B cell (primary cell): ENCODE results near the gene PSAP. TPM values are rescaled to one million over a fixed set of nuclear protein-coding genes. Genes with fewer than 3 reads are reported as not detected.

Experiments used
- ATAC-seq: fragments of 200-7000 bp; cut with Tn5 transposase; one replicate; pipeline ENCODE4 v1.10.0; 2021; ENCODE audit warnings: low read depth, mild to moderate bottlenecking, moderate number of reproducible peaks, moderate library complexity
- CTCF ChIA-PET: fragments of 350-600 bp; sonication (Branson Sonifier 250); formaldehyde crosslinking; loops from one replicate; lab custom pipeline; 2021; ENCODE audit warnings: antibody characterized with exemption, inconsistent platforms; lab: Charles Lee
- POLR2A ChIA-PET: fragments of 350-600 bp; sonication (Branson Sonifier 250); formaldehyde crosslinking; loops from one replicate; lab custom pipeline; 2021; ENCODE audit warnings: antibody characterized with exemption; lab: Charles Lee
- DNase-seq: peaks from one replicate; pipeline ENCODE4 v3.0.0; 2013
- H2AFZ ChIP-seq: 2 replicates; pipeline ENCODE4 v1.6.1; 2012; ENCODE audit warnings: mild to moderate bottlenecking, low read depth, low read length; ENCODE audit not compliant: insufficient read depth, poor library complexity, severe bottlenecking
- H3K27ac ChIP-seq, 2 donors: 1 replicate in 1 of 2; 2 replicates in 1 of 2; pipeline ENCODE4 v1.5.1; 2012 to 2013; ENCODE audit warnings: low read length in 2 of 2, mild to moderate bottlenecking in 2 of 2, moderate library complexity in 1 of 2
- H3K27me3 ChIP-seq, 4 experiments: fragments of 200-600 bp in 1 of 4; sonication (generic) in 1 of 4; replicated peaks in 1 of 4; 1 replicate in 2 of 4; 2 replicates in 2 of 4; pipeline versions ENCODE4 v1.6.1 to v1.7.0; 2013 to 2016; ENCODE audit warnings: low read length in 3 of 4, mild to moderate bottlenecking in 2 of 4, mixed read lengths in 1 of 4, moderate library complexity in 1 of 4; ENCODE audit not compliant: insufficient read depth in 4 of 4, control insufficient read depth in 3 of 4; ENCODE audit errors: control extremely low read depth in 1 of 4
- H3K36me3 ChIP-seq, 2 experiments: replicated peaks in 1 of 2; 1 replicate in 1 of 2; 2 replicates in 1 of 2; pipeline versions ENCODE4 v1.6.1 to v1.7.1; 2013; ENCODE audit warnings: low read length in 1 of 2; ENCODE audit not compliant: insufficient read depth in 2 of 2, control insufficient read depth in 1 of 2; ENCODE audit errors: control extremely low read depth in 1 of 2, extremely low read depth in 1 of 2
- H3K4me1 ChIP-seq, 2 donors: fragments of 200-600 bp in 1 of 2; sonication (generic) in 1 of 2; 1 replicate in 1 of 2; 2 replicates in 1 of 2; pipeline versions ENCODE4 v1.5.1 to v1.6.1; 2013 to 2017; ENCODE audit warnings: low read length in 2 of 2; ENCODE audit not compliant: control insufficient read depth in 2 of 2, insufficient read depth in 2 of 2
- H3K4me2 ChIP-seq: replicated peaks from 2 replicates; pipeline ENCODE3; 2012; ENCODE audit warnings: mild to moderate bottlenecking, low read depth, low read length; ENCODE audit not compliant: poor library complexity, severe bottlenecking
- H3K4me3 ChIP-seq, 5 experiments: fragments of 200-600 bp in 1 of 5; sonication (generic) in 1 of 5; 1 replicate in 3 of 5; 2 replicates in 2 of 5; pipeline versions ENCODE4 v1.5.1 to v1.7.0; 2011 to 2016; ENCODE audit warnings: low read length in 4 of 5, mild to moderate bottlenecking in 4 of 5, low read depth in 2 of 5, control low read depth in 1 of 5, moderate library complexity in 1 of 5; ENCODE audit not compliant: insufficient read depth in 1 of 5; ENCODE audit errors: control extremely low read depth in 1 of 5, extremely low read depth in 1 of 5
- H3K79me2 ChIP-seq: fragments of 200-600 bp; sonication (generic); one replicate; pipeline ENCODE4 v1.6.0; 2016; ENCODE audit warnings: low read length; ENCODE audit not compliant: control insufficient read depth, insufficient read depth
- H3K9ac ChIP-seq: fragments of 200-600 bp; sonication (generic); 2 replicates; pipeline ENCODE4 v1.6.1; 2017; ENCODE audit warnings: mild to moderate bottlenecking, low read length, moderate library complexity
- H3K9me3 ChIP-seq, 3 donors: one replicate each; pipeline versions ENCODE4 v1.6.1 to v1.7.1; 2013; ENCODE audit warnings: low read length in 2 of 3; ENCODE audit not compliant: control insufficient read depth in 2 of 3, insufficient read depth in 1 of 3; ENCODE audit errors: control extremely low read depth in 1 of 3
- H4K20me1 ChIP-seq: 2 replicates; pipeline ENCODE4 v1.6.0; 2012; ENCODE audit warnings: mild to moderate bottlenecking, low read length; ENCODE audit not compliant: insufficient read depth, control insufficient read depth, poor library complexity, severe bottlenecking
- H3K27ac Mint-ChIP-seq: one replicate; pipeline ENCODE4 v1.8.0; 2021; ENCODE audit warnings: mixed read lengths
- H3K27me3 Mint-ChIP-seq: one replicate; pipeline ENCODE4 v1.8.0; 2021; ENCODE audit warnings: mixed read lengths
- H3K4me1 Mint-ChIP-seq: one replicate; pipeline ENCODE4 v1.8.0; 2021; ENCODE audit warnings: mixed read lengths
- H3K4me3 Mint-ChIP-seq: one replicate; pipeline ENCODE4 v1.8.0; 2021; ENCODE audit warnings: mixed read lengths
- H3K9me3 Mint-ChIP-seq: one replicate; pipeline ENCODE4 v1.8.0; 2022; ENCODE audit warnings: mixed read lengths; ENCODE audit not compliant: insufficient read depth
- EZH2 ChIP-seq: IDR thresholded peaks from 2 replicates; pipeline ENCODE4 v1.6.1; 2012; ENCODE audit warnings: borderline replicate concordance, low read depth, mild to moderate bottlenecking, moderate library complexity, low read length; ENCODE audit not compliant: insufficient read depth, poor library complexity, severe bottlenecking
- WGBS: methylation state at CpG from one replicate; pipeline ENCODE4 v1.1.5; 2013; ENCODE audit warnings: missing lambda C conversion rate; ENCODE audit not compliant: insufficient coverage; 5-methylcytosine and 5-hydroxymethylcytosine counted together
- intact Hi-C: fragments of 100-400 bp; cut with micrococcal nuclease; formaldehyde crosslinking; loops from one replicate; pipeline ENCODE4 v1.10.0; 2022
- polyA plus RNA-seq: library from polyadenylated mRNA; depleted of rRNA; stranded (reverse); fragments of >200 nt; gene quantifications from 2 replicates; pipeline ENCODE4 v1.2.3, GENCODE V29; 2012
- total RNA-seq, 2 donors: library from RNA; stranded (reverse); fragments of 120-200 nt in 1 of 2; gene quantifications; 1 replicate in 1 of 2; 2 replicates in 1 of 2; pipeline versions ENCODE4 v1.2.3 to v1.2.4, GENCODE V29; 2013 to 2022
- TF ChIP-seq, protein P1 (sequence below): fragments of 200-600 bp; IDR thresholded peaks from one replicate; pipeline ENCODE4 v1.8.0; 2022; ENCODE audit warnings: antibody characterized with exemption, mild to moderate bottlenecking

PSAP gene
- total and polyA plus RNA-seq, 2 donors (not counting 1 experiment from before 2014, with no cell fraction given): 206 to 509 TPM

DNA sequence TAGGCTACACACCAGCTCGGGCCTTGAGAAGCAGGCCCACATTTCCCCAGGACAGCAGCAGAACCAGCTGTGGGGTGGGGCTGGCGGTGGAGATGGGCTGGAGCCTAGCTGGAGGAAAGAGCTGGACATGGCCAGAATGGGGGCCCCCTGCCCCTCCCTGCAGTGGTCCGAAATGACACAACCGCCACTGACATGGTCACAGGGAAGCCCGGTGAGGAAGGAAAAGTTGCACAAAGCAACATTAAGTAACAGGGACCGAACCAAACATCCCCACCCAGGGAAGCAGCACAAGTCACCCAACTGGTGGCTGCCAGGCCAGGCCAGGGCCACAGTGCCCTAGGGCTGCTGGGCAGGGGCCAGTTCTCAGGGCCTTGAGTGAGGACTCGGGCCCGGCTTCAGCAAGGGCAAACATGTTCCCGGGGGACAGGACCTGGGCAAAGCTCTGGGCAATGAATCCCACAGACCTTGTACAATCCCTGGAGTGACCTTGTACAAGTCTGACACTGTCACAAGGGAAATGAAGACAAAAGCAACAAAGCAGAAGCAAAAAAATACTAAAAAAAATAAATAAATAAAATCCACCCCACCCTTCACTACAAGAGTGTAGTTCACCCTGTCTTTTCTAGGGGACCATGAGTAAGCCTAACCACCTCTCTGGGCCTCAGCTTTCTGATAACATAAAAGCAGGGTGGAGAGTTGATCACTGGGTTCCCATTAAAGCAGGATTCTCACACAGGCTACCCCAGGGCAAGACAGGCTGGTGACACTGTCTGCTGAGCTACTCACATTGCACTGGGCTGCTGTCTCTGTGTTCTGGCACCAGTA, 33.0 kb downstream of the PSAP start:
- Mint-ChIP-seq H3K9me3 (no peaks in the 10 kb centered on the region), H3K27ac (no peak overlapping the region)

More for the DNA sequence above, 33.0 kb downstream of the PSAP start:
- no peaks in the 10 kb centered on the region for H3K9me3 ChIP-seq
- peaks cover 2% of the 10 kb centered on the region for H4K20me1 ChIP-seq
- Mint-ChIP-seq H3K4me3 (no peak overlapping the region), H3K4me1 (peaks cover 1% of the 10 kb centered on the region), H3K27me3 (no peaks in the 10 kb centered on the region)
- peaks cover 2 to 75% of the 10 kb centered on the region in 2 experiments for H3K36me3 ChIP-seq
- H3K9ac ChIP-seq: no peak overlapping the region
- H3K27me3 ChIP-seq: no peaks in the 10 kb centered on the region
- no peaks in the 10 kb centered on the region for H3K4me1 ChIP-seq
- DNase-seq (no peak), ATAC-seq (no peak)
- ChIA-PET POLR2A (no interaction called here), CTCF (interaction anchor here (0.7 to 8.6 kb wide), 6 partner anchors 13 to 440 kb away, joined by 3 to 106 read pairs (median 3); no protein-coding TSS in a partner anchor)
- H2AFZ ChIP-seq: no peak overlapping the region
- intact Hi-C loops: no loop called here
- H3K4me3 ChIP-seq: no peak overlapping the region
- H3K4me2 ChIP-seq: no peak overlapping the region
- H3K79me2 ChIP-seq: no peaks in the 10 kb centered on the region
- no peak for TF ChIP-seq EZH2
- TF ChIP-seq, protein P1, sequence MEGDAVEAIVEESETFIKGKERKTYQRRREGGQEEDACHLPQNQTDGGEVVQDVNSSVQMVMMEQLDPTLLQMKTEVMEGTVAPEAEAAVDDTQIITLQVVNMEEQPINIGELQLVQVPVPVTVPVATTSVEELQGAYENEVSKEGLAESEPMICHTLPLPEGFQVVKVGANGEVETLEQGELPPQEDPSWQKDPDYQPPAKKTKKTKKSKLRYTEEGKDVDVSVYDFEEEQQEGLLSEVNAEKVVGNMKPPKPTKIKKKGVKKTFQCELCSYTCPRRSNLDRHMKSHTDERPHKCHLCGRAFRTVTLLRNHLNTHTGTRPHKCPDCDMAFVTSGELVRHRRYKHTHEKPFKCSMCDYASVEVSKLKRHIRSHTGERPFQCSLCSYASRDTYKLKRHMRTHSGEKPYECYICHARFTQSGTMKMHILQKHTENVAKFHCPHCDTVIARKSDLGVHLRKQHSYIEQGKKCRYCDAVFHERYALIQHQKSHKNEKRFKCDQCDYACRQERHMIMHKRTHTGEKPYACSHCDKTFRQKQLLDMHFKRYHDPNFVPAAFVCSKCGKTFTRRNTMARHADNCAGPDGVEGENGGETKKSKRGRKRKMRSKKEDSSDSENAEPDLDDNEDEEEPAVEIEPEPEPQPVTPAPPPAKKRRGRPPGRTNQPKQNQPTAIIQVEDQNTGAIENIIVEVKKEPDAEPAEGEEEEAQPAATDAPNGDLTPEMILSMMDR: no peak
- no peak overlapping the region for H3K27ac ChIP-seq
- 97% methylated on average over 8 of the region's 9 CpGs for WGBS
